Liver (tissue), 9 donors: ENCODE data around the gene ARMH1. TPM values are rescaled to one million over a fixed set of nuclear protein-coding genes. Genes with fewer than 3 reads are reported as not detected.

ENCODE experiments used
- DNase-seq: peaks from one replicate; pipeline ENCODE4 v3.0.0-alpha.2; 2017; ENCODE audit warnings: low spot score
- H3K27ac ChIP-seq, 2 donors: one replicate each; pipeline ENCODE4 v1.7.0; 2013; ENCODE audit warnings: inconsistent platforms in 2 of 2, low read length in 2 of 2, control low read depth in 1 of 2, low read depth in 1 of 2, mild to moderate bottlenecking in 1 of 2
- H3K27me3 ChIP-seq, 4 donors: one replicate each; pipeline versions ENCODE4 v1.6.1 to v1.7.0; 2013; ENCODE audit warnings: low read length in 3 of 4, inconsistent platforms in 1 of 4, mild to moderate bottlenecking in 1 of 4, moderate library complexity in 1 of 4; ENCODE audit not compliant: control insufficient read depth in 4 of 4, insufficient read depth in 4 of 4
- H3K36me3 ChIP-seq, 4 donors: one replicate each; pipeline versions ENCODE4 v1.6.1 to v1.7.0; 2013; ENCODE audit warnings: low read length in 3 of 4, mild to moderate bottlenecking in 3 of 4, low read depth in 1 of 4, moderate library complexity in 1 of 4; ENCODE audit not compliant: control insufficient read depth in 4 of 4, insufficient read depth in 3 of 4
- H3K4me1 ChIP-seq, 4 donors: one replicate each; pipeline versions ENCODE4 v1.6.1 to v1.7.0; 2013; ENCODE audit warnings: low read length in 3 of 4, mild to moderate bottlenecking in 3 of 4, moderate library complexity in 1 of 4; ENCODE audit not compliant: control insufficient read depth in 4 of 4, insufficient read depth in 4 of 4
- H3K4me3 ChIP-seq, 3 donors: one replicate each; pipeline versions ENCODE4 v1.6.1 to v1.7.0; 2013; ENCODE audit warnings: low read length in 3 of 3, control low read depth in 1 of 3, low read depth in 1 of 3, mild to moderate bottlenecking in 1 of 3
- H3K9ac ChIP-seq, 2 donors: one replicate each; pipeline ENCODE4 v1.7.0; 2013; ENCODE audit warnings: low read length in 2 of 2, mild to moderate bottlenecking in 2 of 2, moderate library complexity in 2 of 2, control low read depth in 1 of 2, low read depth in 1 of 2
- H3K9me3 ChIP-seq, 4 donors: one replicate each; pipeline versions ENCODE4 v1.6.1 to v1.7.0; 2013; ENCODE audit warnings: low read length in 3 of 4; ENCODE audit not compliant: control insufficient read depth in 4 of 4
- ATF3 ChIP-seq: IDR thresholded peaks from 2 replicates; pipeline ENCODE4 v1.6.1; 2016; ENCODE audit warnings: antibody characterized with exemption
- EGR1 ChIP-seq, 2 donors: IDR thresholded peaks; 2 replicates each; pipeline ENCODE4 v1.6.1; 2016 to 2018; ENCODE audit warnings: antibody characterized with exemption in 2 of 2, low read depth in 2 of 2
- FOXA1 ChIP-seq: IDR thresholded peaks from 2 replicates; pipeline ENCODE4 v1.6.1; 2016; ENCODE audit warnings: antibody characterized with exemption
- FOXA2 ChIP-seq: IDR thresholded peaks from 2 replicates; pipeline ENCODE4 v1.6.1; 2016; ENCODE audit warnings: antibody characterized with exemption
- GABPA ChIP-seq, 2 donors: IDR thresholded peaks in 1 of 2; conservative IDR thresholded peaks in 1 of 2; 2 replicates each; pipeline ENCODE4 v1.6.1; 2016; ENCODE audit warnings: antibody characterized with exemption in 2 of 2, mild to moderate bottlenecking in 1 of 2, moderate library complexity in 1 of 2
- HNF4G ChIP-seq: IDR thresholded peaks from 2 replicates; pipeline ENCODE4 v1.6.1; 2016; ENCODE audit warnings: antibody characterized with exemption
- MAX ChIP-seq: IDR thresholded peaks from 2 replicates; pipeline ENCODE4 v1.6.1; 2016; ENCODE audit warnings: antibody characterized with exemption
- NR2F2 ChIP-seq: IDR thresholded peaks from 2 replicates; pipeline ENCODE4 v1.6.1; 2016; ENCODE audit warnings: antibody characterized with exemption
- RXRA ChIP-seq, 2 donors: IDR thresholded peaks; 2 replicates each; pipeline ENCODE4 v1.6.1; 2017 to 2018; ENCODE audit warnings: antibody characterized with exemption in 2 of 2, mild to moderate bottlenecking in 1 of 2
- SP1 ChIP-seq: IDR thresholded peaks from 2 replicates; pipeline ENCODE4 v1.6.1; 2018; ENCODE audit warnings: antibody characterized with exemption, mild to moderate bottlenecking
- TAF1 ChIP-seq: conservative IDR thresholded peaks from 2 replicates; pipeline ENCODE4 v1.6.1; 2016; ENCODE audit warnings: antibody characterized with exemption, mild to moderate bottlenecking
- YY1 ChIP-seq: IDR thresholded peaks from 2 replicates; pipeline ENCODE4 v1.6.1; 2016; ENCODE audit warnings: antibody characterized with exemption, mild to moderate bottlenecking
- WGBS: extraction: QIAGEN DNeasy Blood & Tissue Kit; methylation state at CpG from one replicate; pipeline ENCODE4 v1.1.7; 2013; 5-methylcytosine and 5-hydroxymethylcytosine counted together
- polyA plus RNA-seq, 2 donors: library from polyadenylated mRNA; stranded (reverse) in 1 of 2; unstranded in 1 of 2; fragments of 200-250 nt in 1 of 2; fragments of >200 nt in 1 of 2; fragmentation: Nextera tagmentation in 1 of 2; extraction: Ambion mirVana in 1 of 2; gene quantifications; one replicate each; pipeline versions ENCODE4 v1.2.1 to v1.2.3, GENCODE V29; 2013 to 2015
- total RNA-seq, 2 donors: library from RNA; depleted of rRNA; stranded (reverse); fragments of >200 nt; gene quantifications; one replicate each; pipeline ENCODE4 v1.2.3, GENCODE V29; 2014
- TF ChIP-seq, protein P1 (sequence below): IDR thresholded peaks from 2 replicates; pipeline ENCODE4 v1.6.1; 2016; ENCODE audit warnings: antibody characterized with exemption, mild to moderate bottlenecking
- TF ChIP-seq, protein P2 (sequence below): IDR thresholded peaks from 2 replicates; pipeline ENCODE4 v1.6.1; 2016; ENCODE audit warnings: antibody characterized with exemption
- donor health status: healthy.
- donor health status: healthy.
- donor health status: healthy.
- donor health status: healthy.
- donor health status: healthy.

Gene ARMH1
- total and polyA plus RNA-seq, 4 donors: 2.2 to 20.3 (median 5.5) TPM

DNA sequence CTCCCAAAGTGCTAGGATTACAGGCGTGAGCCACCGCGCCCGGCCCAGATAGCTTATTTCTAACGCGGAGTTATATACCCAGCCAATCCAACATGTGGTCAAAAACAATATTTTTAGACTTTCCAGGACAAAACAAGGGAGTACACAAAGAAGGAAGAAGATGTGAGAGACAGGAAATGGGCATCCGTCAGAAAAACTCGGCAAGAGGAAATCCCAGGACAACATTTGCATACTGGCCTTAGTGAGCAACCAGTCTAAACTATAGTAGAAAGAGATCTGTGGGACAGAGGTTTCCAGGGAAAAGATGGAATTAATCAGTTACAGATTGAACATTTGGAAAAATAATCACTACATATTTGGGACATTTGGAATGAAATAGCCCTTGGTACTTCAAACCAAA, 11.4 kb downstream of the ARMH1 start (continued):
- TF ChIP-seq, protein P1, sequence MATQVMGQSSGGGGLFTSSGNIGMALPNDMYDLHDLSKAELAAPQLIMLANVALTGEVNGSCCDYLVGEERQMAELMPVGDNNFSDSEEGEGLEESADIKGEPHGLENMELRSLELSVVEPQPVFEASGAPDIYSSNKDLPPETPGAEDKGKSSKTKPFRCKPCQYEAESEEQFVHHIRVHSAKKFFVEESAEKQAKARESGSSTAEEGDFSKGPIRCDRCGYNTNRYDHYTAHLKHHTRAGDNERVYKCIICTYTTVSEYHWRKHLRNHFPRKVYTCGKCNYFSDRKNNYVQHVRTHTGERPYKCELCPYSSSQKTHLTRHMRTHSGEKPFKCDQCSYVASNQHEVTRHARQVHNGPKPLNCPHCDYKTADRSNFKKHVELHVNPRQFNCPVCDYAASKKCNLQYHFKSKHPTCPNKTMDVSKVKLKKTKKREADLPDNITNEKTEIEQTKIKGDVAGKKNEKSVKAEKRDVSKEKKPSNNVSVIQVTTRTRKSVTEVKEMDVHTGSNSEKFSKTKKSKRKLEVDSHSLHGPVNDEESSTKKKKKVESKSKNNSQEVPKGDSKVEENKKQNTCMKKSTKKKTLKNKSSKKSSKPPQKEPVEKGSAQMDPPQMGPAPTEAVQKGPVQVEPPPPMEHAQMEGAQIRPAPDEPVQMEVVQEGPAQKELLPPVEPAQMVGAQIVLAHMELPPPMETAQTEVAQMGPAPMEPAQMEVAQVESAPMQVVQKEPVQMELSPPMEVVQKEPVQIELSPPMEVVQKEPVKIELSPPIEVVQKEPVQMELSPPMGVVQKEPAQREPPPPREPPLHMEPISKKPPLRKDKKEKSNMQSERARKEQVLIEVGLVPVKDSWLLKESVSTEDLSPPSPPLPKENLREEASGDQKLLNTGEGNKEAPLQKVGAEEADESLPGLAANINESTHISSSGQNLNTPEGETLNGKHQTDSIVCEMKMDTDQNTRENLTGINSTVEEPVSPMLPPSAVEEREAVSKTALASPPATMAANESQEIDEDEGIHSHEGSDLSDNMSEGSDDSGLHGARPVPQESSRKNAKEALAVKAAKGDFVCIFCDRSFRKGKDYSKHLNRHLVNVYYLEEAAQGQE: no peak
- TF ChIP-seq SP1 (no peak), TAF1 (no peak)

DNA sequence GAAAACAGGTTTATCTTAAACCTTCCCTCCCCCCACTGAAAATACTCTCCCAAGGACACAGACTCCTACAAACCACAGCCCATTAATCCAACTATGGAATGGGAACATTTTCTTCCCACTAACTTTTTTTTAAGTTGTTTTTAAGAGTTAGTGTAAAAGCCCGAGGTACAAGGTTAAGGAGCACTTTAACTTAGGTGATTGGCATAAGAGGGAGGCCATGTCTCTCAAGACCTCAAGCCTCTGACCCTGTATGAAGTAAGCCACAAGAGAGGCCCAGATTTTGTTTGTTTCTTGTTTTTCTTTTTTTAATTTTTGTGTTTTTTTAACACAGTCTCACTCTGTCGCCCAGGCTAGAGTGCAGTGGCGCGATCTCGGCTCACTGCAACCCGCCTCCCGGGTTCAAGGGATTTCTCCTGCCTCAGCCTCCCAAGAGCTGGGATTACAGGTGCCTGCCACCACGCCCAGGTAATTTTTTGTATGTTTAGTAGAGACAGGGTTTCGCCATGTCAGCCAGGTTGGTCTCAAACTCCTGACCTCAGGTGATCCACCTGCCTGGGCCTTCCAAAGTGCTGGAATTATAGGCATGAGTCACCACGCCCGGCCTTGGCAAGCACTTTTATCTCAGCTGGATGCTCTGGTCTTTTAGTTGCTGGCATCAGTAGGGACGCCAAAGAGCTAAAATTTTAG, 14.4 kb downstream of the ARMH1 start:
- TF ChIP-seq, protein P2, sequence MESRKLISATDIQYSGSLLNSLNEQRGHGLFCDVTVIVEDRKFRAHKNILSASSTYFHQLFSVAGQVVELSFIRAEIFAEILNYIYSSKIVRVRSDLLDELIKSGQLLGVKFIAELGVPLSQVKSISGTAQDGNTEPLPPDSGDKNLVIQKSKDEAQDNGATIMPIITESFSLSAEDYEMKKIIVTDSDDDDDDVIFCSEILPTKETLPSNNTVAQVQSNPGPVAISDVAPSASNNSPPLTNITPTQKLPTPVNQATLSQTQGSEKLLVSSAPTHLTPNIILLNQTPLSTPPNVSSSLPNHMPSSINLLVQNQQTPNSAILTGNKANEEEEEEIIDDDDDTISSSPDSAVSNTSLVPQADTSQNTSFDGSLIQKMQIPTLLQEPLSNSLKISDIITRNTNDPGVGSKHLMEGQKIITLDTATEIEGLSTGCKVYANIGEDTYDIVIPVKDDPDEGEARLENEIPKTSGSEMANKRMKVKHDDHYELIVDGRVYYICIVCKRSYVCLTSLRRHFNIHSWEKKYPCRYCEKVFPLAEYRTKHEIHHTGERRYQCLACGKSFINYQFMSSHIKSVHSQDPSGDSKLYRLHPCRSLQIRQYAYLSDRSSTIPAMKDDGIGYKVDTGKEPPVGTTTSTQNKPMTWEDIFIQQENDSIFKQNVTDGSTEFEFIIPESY: no peak
- TF ChIP-seq SP1 (no peak), TAF1 (no peak), RXRA (IDR thresholded peaks at IDR 0.05) (no peak), NR2F2 (no peak), FOXA2 (no peak), GABPA (IDR thresholded peaks at IDR 0.05 in 1 of 2, conservative IDR thresholded peaks at IDR 0.05 in 1 of 2) (no peak), EGR1 (IDR thresholded peaks at IDR 0.05; ENCODE audit: low read depth in 2 of 2) (no peak), ATF3 (no peak), YY1 (no peak), HNF4G (no peak), FOXA1 (no peak)
- H3K27ac ChIP-seq: no peak overlapping the region
- H3K9me3 ChIP-seq: no peaks in the 10 kb centered on the region
- no peak overlapping the region for H3K4me3 ChIP-seq
- H3K27me3 ChIP-seq: no peaks in the 10 kb centered on the region
- H3K36me3 ChIP-seq: no peaks in the 10 kb centered on the region
- H3K4me1 ChIP-seq: no peaks in the 10 kb centered on the region
- DNase-seq: no peak
- 92% methylated on average over 12 of the region's 12 CpGs for WGBS
- no peak overlapping the region for H3K9ac ChIP-seq

DNA sequence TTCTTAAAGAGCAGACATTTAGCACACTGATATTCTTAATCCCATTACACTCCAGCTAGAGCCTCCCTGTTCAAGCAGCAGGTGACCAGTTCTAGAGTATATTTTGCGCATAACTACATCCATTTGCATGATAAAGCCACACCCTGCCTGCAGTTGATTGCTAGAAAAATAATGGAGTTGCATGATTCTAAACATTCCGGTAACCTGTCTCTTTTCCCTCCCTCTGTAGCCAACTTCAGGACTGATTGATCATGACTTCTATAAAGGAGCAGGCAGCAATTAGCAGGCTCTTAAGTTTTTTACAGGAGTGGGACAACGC, 14.9 kb downstream of the ARMH1 start:
- no peak overlapping the region for H3K27ac ChIP-seq
- no peak overlapping the region for H3K4me3 ChIP-seq
- H3K4me1 ChIP-seq: no peaks in the 10 kb centered on the region
- DNase-seq: no peak
- no peaks in the 10 kb centered on the region for H3K36me3 ChIP-seq
- TF ChIP-seq SP1 (no peak), HNF4G (no peak), TAF1 (no peak), RXRA (IDR thresholded peaks at IDR 0.05) (no peak), YY1 (no peak), ATF3 (no peak), MAX (no peak), NR2F2 (no peak), FOXA1 (no peak)
- H3K9me3 ChIP-seq: no peaks in the 10 kb centered on the region
- no peak overlapping the region for H3K9ac ChIP-seq
- no peaks in the 10 kb centered on the region for H3K27me3 ChIP-seq
- 89% methylated on average over 3 of the region's 3 CpGs for WGBS
